Activated CD8-positive, alpha-beta memory T cell treated with anti-CD3 and anti-CD28 coated beads, Interleukin-2, amount 50 U/mL, for 24 hours (primary cell): Measurements from ENCODE around the gene CPXM2.

Source experiments
- DNase-seq: peaks from one replicate; pipeline ENCODE4 v3.0.0-alpha.2; 2020; ENCODE audit errors: extremely low read depth

The CPXM2 gene

DNA sequence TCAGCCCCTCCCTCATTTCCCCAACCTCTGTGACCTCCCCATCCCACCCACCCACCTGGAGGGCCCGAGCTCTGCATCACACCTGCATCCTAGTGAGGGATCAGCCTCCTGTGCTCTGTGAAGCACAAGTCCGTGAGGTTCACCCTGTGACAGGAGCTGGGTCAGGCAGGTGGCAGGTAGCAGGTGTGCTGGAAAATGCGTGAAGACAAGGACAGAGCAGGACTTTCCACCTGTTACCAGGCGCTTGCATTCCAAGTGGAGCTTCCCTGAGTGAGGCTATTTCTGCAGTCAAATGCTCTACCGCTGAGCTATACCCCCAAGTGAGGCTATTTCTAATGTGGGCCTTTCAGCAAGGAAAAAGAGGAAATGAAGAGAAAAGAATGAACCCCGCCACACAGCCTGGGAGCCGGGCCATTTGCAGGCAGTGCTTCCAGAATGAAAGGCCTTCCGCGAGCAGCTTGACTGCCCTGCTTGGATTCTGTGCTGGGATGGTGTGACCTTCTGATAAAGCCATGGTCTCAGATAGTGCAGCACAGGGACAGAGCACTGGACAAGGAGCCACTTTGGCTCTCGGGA, 13.3 kb upstream of the CPXM2 start:
- DNase-seq, result no peak

DNA sequence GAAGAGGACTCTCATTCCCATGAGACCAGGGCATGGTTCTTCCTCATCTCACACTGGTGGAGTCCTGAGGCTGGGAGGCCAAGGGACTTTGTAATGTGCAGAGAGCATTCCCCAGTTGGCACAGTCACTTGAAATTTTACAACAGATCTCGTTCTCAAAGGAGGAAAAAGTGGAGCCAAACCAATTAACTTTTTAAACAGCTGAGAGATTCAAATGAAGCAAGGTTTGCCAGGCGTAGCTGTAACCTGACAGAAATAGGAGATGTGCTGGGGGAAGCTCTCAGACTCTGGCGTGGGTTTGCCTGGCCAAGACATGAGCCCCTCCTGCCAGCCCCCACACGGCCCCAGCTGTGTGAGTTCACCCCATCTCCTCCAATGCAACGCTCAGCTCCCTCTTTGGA, 12.0 kb upstream of the CPXM2 start:
- no peak for DNase-seq

DNA sequence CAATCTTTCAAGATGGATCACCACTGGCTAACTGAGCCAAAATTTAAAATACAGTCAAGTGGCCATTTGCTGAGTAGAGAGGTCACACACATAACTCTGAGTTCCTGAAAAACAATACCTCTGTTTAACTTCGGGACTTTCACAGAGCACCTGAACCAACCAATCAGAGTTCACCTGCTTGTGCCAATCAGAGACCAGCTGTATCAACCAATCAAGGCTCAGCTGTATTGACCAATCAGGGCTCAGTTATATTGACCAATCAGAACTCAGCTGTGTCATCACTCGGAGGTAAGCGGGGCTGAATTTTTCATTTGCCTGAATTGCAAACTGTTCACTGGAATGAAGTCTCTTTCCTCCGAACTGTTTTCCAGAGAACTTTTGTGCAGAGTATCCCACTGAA, 10.0 kb upstream of the CPXM2 start:
- DNase-seq, result no peak

DNA sequence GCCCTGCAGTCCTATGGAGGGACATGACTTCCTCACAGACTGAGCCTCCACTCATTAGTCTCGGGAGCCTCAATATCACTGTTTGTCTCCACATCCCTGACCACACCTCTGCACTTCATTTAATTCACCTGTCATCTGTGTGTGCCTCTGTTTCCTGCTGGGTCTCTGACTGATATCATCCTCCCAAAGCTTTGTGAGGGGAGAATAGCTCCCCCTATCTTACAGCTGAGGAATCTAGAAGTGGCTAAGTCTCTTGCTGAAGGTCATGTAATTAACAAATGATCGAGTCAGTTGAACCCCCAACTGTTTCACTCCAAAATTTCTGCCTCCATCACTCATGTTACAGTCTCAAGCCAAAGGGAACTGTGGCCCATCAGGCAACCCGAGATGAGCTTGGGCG, 5.5 kb upstream of the CPXM2 start:
- no peak for DNase-seq

DNA sequence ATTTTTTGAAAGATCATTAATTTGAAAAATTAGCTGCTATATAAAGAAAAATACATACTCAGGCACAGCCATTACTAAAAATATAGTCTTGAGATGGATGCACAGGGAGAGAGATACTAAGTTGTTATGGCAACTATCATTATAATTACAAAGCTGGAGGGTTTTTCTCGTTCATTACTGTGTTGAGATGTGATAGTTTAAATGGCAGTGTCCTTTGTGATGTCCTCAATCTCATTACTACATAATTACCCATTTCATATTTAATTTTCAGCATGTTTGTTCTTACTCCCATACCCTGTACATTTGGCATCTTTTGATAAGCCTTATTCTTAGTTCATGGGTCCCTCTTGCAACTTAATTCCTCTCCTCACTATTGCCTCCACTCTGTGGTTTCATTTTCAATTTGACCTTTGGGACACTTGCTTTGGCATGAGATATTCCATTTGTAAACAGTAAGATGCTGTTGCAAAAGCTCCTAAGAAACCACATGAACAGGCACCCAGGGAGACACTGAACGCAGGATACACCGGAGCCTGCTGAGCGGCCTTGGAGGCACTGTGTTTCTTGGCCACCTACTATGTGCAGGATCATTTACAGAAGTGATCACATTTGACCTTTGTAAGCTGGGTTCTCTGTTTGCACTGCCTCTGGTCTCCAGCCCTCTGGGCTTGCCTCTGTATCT, 4.8 kb upstream of the CPXM2 start:
- no peak for DNase-seq

DNA sequence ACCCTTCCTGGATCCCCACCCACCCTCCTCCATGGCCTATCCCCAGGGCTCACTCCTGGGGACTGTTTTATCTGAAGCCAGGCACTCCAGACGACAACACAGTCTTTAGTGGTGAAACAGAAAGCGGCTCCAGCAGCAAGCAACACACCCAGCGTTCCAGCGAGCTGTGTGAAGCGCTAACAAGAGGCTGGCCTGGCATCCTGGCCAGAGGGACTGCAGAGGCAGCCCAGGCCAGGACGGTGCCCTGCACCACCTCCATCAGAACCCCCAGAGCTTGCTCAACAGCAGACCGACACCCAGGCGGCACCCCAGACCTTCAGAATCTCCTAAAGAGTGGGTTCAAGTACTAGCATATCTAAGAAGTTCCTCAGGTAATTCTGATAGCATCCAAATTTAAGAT, 2.0 kb upstream of the CPXM2 start:
- DNase-seq, result no peak

DNA sequence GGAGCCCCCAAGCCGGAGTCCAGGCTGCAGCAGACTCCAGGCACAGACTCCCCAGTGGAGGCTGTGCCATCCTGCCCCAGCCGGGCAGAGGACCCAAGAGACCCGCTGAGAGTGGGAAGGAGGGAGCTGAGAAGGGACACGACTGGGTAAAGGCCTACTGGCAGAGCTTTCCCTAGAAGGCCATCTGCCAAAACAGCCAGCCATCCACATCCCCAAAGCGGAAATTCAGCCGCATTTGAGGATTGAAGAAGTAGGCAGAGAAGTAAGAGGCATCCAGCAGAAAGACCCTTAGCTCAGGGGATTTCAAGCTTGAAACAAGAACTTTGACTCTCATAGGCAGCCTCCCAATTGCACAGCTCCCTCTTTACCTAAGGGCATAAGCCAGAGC, 857 bp downstream of the CPXM2 start:
- no peak for DNase-seq

DNA sequence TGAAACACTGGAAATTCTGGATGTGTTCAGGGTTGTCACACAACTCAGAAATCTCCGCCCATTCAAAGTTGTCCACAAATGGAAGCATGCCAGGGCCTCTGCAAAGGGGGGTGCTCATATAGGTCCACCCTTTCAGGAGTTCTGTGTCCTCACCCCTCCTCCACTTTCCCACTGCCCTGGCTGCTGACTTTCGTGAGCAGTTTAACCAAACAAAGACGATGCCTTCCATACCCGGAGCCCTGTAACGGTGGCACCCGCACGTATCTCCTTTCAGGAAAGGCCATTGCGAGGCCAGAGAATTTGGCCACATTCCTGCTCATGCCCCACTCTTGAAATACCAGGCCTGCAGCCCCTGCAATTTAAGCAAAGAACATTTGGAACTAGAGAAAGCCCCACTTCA, 1.4 kb downstream of the CPXM2 start:
- no peak for DNase-seq

DNA sequence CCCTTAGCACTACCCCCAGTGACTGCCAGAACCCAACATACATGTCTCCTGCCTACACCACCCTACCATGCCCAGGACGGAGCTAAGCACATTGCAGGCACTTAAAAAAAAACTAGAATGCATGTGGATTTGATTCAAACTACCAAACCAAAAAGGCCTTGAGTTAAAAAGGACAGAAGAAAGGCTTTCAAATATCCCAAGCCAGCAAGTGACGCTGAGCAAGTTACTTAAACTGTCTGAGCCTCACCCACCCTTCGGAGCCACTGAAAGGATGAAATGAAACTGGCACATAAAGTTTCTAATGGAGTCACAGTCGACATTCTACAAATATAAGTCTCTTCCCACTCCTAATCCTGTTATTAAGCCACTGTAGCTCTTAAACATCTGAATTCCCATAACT, 1.8 kb downstream of the CPXM2 start:
- no peak for DNase-seq

DNA sequence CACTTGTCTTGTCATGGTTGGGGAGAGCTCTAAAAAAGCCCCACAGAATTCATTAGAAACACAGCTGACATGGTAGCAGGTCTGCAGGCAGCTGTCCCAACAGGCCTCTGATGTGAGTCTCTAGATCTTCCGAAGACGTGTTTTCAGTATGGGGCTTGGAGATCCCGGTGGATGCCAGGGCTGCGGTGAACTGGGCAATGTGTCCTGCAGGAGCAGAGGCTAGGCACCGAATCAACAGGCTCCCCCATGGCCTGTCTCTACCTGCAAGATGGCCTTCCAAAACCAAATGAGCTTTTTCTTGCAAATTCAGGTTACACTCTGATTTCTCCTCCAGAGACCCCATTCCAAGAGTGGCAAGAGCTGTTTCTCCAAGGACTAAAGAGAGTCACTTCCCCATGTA, 2.9 kb downstream of the CPXM2 start:
- no peak for DNase-seq

DNA sequence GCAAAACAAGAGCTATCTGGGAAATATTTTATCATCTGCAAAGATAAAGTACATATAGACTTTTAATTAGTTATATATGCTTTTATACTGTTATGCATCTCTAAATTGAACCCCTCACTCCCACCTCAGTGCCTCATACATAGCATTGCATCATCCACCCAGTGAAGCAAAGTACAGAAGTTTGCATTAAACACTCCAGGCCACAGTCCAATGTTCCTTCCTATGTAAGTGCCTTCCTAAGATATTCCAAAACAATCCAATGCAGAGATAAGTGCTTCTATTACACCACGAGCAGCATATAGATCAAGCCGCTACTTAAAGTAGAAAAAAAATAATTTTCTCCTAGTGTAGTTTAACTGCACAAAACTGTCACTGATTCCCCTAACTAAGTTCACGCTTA, 3.4 kb downstream of the CPXM2 start:
- no peak for DNase-seq

DNA sequence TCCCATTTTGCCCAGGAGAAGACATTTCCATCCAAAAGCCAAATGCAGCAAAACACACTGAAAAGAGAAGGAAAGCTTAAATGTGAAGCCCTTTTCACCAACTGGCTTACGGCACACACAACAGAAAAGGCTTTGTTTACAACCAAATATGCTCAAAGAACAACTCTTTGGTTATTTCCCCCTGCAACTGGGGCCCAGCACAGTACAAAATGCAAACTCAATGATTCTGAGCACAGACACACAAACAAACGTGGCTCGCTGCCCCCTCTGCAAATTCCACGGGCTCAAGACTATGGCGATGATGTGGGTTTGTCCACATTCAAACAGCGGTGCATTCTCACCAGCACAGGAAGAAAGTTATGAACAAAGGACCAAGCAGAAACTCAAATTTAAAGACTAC, 5.3 kb downstream of the CPXM2 start:
- no peak for DNase-seq

DNA sequence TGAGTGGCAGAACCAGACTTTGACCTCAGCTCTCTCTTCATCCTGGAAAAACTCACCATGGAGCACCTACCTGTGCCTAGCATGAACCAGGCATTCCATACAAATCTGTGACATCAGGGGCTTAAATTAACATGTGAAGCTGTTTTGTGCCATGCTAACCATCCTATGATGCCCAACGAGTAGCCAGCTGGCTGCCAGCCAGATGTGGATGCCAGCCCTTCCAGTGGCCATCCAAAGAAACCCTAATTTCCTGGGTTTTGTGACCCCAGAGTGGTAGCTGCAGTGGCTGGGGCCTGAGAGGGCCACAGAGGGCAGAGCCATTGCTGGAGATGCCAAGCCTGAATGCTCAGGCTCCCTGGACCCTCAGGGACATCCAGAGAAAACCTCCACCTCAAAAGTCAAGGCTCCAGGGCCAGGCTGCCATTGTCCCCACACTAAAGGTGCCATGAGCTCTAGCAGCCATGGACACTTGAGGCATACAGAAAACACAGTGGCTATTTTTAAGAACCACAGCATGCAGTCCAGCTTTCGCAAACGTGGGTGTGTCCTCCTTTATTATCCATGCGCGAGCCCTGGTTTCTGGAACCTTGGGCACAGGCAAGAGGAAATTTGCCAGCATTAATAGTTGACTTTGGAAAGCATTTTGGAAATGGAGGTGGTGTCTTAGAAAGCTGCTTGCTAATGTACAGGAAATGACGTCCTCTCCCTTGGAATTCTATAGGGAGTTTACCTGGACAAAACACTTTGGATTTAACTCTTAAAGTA, 6.0 kb downstream of the CPXM2 start:
- DNase-seq, result no peak

DNA sequence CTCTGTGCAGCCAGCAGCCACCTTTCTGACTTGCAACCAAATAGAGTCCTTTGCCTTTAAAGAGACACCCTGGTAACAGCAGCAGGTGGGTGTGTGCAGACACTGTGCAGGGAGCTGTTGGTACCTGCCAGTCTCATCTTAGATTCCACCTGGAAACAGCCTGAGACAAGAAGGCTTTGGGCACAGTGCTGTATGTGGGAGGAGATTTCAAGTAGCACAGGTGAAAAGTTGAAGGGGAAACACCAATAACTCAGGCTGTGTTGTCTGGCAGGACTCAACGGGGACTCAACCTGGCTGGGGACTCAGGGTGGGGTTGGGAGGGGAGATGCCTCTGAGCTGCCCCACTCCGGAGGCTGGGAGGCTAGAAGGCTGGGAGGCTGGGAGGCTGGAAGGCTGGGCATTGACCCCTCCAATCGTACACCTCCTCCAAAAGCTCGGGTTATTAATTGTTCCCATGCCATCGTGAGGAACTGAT, 6.7 kb downstream of the CPXM2 start:
- no peak for DNase-seq

DNA sequence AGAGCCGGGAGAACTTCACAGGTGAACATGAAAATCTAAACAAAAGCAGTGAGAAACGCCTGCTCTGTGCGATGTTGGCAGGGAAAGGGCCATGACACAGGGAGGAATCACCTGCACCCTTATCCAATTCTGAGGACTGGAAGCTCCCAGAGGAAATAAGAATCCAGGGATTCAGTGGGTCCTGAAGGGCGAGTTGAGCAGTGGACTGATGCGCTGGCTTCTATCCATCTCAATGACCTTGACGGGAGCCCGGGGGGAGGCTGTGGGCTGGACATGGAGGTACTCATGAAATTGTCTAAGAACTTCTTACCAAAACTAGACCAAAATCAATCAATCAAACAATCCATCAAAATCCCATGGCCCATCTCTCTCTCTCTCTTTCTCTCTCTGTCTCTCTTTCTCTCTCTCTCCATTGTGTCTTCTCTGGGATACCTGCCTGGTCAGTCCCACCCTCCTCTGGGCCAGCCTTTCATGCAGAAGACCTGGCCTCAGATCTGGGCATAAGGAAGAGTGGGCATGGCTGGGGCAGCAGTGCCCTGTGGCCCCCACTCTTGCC, 7.2 kb downstream of the CPXM2 start:
- DNase-seq, result no peak

DNA sequence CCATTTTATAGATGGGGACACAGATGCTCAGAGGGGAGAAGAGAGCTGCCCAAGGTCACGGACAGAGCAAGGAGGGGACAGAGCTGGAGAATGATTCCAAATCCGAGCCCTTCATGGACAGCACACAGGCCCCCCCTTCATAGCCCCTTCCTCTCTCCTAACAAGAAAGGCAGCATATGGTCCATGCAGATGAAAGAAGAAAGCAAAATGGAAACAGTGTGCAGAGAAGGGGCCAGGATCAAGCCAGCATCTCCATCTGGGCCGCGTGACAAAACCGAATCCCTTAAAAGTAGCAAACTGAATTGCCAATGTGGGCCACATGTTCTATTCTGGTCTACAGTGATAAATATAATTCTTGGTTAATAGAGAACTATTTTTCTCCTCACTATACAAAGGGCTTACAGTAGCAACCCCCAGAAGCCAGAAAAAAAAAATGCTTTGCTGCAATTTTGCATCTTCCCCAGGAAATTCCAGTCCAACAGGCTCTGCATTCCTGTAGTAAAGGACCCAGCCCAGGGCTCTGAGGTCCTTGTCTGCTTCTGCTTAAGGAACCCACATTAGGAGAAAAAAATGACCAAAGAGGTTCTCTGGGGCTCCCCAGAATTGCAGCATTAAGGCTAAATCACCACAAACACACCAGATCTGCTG, 7.8 kb downstream of the CPXM2 start:
- no peak for DNase-seq

DNA sequence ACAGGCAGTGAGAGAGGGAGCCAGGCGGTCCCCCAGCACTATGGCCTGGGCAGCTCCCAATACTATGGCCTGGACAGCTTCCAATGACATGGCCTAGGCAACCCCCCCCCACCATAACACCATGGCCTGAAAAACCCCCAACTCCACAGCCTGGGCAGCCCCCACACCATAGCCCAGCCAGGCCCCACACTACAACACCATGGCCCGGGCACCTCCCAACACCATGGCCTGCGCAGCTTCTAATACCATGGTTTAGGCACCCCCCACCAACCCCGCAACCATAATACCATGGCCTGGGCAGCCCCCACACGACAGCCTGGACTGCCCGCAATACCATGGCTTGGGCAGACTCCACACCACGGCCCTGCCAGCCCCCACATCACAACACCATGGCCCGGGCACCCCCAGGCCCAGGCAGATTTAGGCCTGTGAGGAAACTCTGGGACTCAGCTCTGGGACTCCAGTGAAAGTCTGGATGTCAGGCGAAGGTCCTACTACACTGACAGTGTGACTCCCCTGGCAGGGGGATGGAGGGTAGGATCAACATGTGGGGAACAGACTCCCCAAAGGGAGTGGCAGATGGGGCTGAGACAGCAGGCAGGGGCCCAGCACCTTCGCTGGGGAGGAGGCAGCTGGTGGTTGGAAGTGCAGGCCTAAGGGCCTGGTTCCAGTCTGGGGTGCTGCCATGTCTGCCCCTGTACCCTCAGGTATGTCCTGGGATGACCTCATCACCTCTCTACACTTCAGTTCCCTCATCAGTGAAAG, 8.7 kb downstream of the CPXM2 start:
- DNase-seq, result no peak

DNA sequence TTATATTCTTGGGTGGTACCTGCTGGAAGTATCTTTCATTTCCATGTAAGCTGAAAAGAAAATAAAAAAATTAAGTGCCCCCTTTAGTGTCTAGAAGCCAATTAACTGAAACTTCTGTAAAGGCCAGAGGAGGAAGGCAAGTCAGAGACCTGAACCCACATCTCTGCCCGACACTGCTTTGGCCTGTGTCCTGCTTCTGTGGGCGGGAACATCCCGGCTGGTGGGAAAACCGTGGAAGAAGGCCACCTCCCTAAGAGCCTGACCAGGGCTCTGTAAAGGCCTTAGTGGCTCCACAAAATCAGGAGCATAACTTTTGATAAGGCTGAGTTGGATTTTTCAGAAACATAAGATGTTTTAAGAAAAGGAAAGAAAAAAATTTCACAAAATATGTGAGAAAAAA, 9.4 kb downstream of the CPXM2 start:
- DNase-seq, result no peak

DNA sequence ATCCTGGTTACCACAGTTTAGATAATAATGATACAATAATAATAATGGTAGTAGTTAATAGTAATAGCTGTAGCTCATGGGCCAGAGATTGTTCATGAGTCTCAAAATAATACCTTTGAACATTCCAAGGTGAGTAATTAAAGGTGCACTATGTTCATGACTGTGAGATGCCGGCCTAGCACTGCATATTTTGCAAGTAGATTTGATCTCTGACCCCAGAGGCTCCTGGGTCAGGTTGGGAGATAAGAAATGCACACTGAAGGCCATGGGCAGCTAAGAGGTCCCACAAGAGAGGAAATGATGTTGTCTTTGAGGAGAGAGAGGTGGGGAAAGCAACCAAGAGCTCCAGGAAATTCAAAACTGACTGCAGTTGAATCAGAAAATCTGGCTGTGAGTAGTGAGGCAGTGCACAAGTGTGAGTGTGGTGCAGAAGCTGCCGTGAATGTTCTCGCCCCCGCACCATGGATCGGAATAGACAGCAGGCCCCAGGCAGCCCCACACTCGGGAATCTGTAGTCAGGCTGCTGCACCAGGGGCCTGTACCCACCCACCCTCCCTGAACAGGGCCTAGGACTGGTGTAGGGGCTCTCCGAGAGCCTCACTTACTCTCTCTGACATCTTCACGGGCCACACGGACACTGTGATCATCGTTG, 11.9 kb downstream of the CPXM2 start:
- no peak for DNase-seq

DNA sequence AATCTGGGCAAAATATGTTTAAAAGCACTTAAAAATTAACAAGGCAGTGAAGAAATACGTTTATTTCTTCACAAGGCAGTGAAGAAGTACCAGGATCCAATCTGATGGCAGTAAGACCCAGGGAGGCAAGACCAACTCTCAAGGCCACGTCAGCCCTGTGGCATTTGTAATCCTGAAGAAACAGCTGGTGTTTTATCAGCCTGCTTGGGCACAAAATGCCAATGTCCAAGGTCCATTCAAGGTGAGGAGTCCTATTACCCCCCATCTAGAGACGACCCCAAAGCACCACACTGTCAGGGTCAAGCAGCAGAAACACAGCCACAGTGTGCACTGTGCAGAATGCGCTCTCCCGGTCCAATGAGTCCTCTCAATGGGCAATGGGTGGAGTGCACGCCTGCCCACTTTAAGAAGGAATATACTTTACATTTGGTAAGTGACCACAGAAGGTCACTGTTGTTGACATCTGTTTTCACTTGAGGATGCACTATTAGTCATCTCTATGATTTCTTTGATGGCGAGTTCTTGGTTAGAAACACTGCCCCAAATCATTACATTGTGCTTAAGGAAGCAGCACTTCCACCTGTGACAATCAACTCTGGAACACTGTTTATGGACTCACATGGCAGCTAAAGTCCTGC, 12.8 kb downstream of the CPXM2 start:
- no peak for DNase-seq

DNA sequence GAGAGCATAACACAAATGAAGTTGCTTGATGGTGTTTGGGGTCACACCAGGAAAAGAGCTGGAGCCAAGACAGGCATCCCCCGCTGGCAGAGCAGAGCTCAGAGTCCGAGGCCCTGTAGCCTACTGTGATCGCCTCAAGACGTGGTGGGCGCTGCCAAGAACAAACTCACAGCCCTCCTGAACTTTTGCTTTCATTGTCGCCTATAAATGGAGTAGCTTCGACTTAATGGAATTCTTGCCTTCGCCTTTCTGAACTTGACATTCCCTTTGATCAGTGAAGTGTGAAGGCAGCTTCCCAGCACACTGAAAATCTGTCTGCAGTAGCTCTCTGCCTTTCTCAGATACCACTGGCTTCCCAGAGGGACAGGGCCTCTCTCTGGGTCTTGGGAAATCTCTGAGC, 21.3 kb downstream of the CPXM2 start:
- DNase-seq, result no peak
